A172 (cell line): ENCODE results near the gene ATP8A1. TPM values are rescaled to one million over a fixed set of nuclear protein-coding genes. Genes with fewer than 3 reads are reported as not detected.
A peak's percentile ranks its signal among the peaks of the same experiment; 100 is the strongest.
"Not testable (repeated sequence)": the region's sequence is repeated elsewhere in the genome, so short reads cannot be mapped to it uniquely, and the experiment has no call there.

Experiments
- DNase-seq: peaks from one replicate; pipeline ENCODE4 v3.0.0-alpha.2; 2015; ENCODE audit warnings: low spot score
- total RNA-seq: library from RNA; depleted of rRNA; stranded (reverse); fragments of >200 nt; shearing (Covaris generic); gene quantifications from 2 replicates; pipeline ENCODE4 v1.2.3, GENCODE V29; 2014

Gene ATP8A1
- total RNA-seq, 1 experiment from 2014 or later = not detected

DNA sequence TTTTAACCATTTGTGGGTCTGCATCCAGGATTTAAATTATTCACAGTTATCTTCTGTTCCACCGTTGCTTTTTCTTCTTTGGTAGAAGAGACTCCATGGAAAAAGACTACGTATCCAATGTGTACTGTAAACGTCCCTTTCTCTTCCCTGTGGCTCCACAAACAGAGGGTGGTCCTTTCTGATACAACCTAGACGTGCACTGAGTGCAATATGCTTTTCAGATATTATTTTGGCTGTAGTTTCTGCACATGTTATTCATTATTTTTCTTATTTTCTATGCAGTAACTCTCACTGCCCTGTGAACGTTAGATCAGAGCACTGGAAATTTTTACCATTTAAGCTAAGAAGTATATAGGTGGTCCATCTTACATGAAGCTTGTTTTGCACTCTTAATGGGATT, 186.9 kb downstream of the ATP8A1 start:
- DNase-seq = no peak

DNA sequence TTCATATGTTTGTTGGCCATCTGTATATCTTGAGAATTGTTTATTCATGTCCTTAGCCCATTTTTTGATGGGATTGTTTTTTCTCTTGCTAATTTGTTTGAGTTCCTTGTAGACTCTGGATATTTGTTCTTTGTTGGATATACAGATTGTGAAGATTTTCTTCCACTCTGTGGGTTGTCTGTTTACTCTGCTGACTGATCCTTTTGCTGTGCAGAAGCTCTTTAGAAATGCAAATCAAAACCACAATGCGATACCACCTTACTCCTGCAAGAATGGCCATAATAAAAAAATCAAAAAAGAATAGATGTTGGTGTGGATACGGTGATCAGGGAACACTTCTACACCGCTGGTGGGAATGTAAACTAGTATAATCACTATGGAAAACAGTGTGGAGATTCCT, 189.1 kb downstream of the ATP8A1 start:
- DNase-seq = not testable (repeated sequence)

- DNase-seq = no peak
Measured at GRCh38 chr4:42466273-42466844, 190.5 kb downstream of the ATP8A1 start.

DNA sequence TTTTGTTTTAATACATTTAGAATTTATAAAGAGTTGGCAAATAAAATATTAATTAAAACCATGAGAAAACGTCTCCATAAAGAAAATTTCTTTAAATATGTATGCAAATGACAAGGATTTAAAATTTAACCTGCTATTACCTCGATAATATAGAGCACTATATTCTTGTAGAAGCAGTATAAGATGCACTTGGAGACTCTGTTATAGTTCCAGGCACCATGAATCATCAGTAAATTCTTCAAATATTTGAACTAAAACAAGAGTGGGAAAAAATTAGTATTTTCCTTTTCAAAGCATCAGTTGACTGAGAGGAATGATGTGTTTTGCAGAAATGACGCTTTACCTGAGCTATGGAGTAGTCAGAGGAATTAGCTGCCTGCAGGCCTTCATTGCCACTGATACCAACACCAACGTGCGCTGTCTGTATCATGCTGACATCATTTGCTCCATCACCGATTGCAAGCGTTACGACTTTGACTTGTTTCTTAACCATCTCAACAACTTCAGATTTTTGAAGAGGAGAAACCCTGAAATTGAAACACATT, 192.3 kb downstream of the ATP8A1 start:
- no peak for DNase-seq

- DNase-seq = not testable (repeated sequence)
Measured at GRCh38 chr4:42461216-42461615, 195.7 kb downstream of the ATP8A1 start.

GRCh38 chr4:42460043-42460442, 196.9 kb downstream of the ATP8A1 start:
- no peak for DNase-seq

GRCh38 chr4:42458657-42459056, 198.2 kb downstream of the ATP8A1 start:
- DNase-seq = no peak

DNA sequence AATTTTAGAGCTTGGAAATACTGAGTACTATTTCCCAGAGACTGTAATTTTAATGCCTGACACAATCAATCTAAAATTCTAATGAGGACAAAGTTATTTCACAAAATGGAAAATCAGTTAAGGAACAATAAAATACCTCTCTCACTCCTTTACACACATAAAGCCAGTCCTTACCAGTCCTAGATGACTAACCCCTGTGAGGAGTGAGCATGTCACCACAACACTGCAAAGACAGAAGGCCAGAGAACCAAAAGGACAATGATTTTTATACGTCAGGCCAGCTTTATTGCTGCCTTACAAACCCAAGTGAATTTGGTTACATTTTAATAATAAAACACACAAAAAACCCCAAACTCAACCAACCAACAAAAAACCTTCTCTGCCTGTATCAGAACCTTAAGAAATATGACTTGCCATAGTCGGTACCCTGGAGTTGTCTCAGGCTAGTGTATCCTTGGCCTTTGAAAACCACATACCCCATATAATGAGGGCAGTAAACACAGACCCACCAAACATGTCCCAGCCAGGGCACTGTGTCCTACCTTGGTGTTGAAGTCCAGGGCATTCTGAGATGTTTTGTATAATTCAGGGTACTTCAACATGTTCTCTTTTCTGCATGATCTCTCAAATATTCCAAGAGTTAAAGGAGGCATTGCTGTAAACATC, 202.0 kb downstream of the ATP8A1 start:
- no peak for DNase-seq

GRCh38 chr4:42453612-42454011, 203.3 kb downstream of the ATP8A1 start:
- no peak for DNase-seq

DNA sequence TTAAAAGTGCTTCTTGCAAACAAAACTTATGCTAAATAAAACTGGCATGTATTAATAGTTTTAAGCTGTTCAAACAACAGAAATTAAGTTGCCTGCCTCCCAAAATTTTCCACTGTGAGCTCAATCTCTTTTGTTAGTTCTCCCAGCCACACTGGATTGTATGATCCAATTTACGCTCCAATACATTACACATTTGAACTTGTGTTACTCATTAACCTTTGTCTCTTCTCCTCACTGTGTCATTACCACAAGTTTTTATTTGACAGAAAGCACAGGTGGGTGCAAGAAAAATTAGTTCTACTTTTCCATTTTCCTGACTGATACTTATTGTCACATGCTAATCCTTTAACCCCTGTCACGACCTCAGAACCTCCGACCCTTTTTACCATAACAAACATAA, 204.1 kb downstream of the ATP8A1 start:
- no peak for DNase-seq

GRCh38 chr4:42446823-42447222, 210.1 kb downstream of the ATP8A1 start:
- no peak for DNase-seq

- no peak for DNase-seq
Measured at GRCh38 chr4:42445038-42445437, 211.9 kb downstream of the ATP8A1 start.

DNA sequence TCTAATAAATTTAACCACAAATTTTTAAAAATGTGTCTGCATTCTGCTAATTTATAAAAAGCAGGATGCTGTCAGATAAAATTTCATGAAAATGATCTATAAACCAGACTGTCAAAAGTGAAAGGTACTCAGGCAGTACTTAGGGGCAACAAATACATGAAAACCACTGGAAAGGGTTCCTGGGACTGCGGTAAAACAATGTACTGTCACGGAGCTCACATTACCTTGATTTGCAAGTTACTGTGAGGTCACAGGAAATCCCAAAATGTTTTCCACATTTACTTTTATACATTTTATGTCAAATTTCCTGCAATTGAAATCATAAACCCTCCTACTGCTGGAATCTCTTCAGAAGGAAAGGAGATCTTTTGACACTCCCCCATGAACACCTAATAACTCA, 214.3 kb downstream of the ATP8A1 start:
- no peak for DNase-seq

GRCh38 chr4:42440083-42440482, 216.8 kb downstream of the ATP8A1 start:
- DNase-seq = no peak

- no peak for DNase-seq
Measured at GRCh38 chr4:42436928-42437565, 219.9 kb downstream of the ATP8A1 start.

GRCh38 chr4:42428036-42428435, 228.9 kb downstream of the ATP8A1 start:
- DNase-seq = no peak

GRCh38 chr4:42425146-42426065, 231.5 kb downstream of the ATP8A1 start:
- no peak for DNase-seq

GRCh38 chr4:42420140-42420539, 236.8 kb downstream of the ATP8A1 start:
- DNase-seq = no peak

- DNase-seq = no peak
Measured at GRCh38 chr4:42417550-42417949, 239.4 kb downstream of the ATP8A1 start.

DNA sequence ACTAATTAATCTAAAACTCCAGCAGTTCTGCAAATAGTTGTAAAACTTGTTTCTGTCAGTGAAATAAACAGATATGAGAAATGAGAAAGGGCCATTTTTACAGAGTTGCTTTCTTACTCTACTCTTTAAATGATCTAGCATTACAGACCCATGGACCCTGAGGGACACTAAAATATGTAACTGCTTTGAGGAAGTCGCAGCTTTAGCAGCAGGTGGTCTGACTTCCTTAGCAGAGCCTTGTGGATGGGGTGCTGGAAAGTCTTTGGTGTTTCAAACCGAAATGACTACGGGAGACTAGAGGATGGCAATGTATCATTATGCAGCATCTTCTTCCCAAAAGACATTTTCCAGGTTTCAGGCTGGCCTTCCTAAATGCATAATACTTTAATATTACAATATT, 240.9 kb downstream of the ATP8A1 start:
- no peak for DNase-seq

- DNase-seq = no peak
Measured at GRCh38 chr4:42415281-42415680, 241.6 kb downstream of the ATP8A1 start.

DNA sequence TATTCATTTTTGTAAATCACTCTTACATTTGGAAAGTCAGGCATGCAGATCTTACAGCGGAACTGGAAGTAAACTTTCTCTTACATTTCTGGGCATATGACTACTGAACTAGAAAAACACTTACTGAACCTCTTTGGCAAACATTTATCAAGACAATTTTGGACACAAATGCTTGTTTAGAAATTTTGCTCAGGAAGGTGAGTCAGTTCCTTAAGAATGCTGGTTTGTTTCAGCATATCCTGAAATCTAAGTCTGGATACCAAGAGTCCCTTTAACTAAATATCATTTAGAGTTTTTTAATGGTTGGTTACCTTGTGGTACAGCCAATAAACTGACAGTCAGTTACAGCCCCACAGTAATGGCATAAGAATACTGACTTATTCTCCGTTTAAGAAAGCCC, 244.7 kb downstream of the ATP8A1 start:
- DNase-seq = peak; percentile 62
